ENCODE results near the gene MRPS17.
"Not testable (repeated sequence)": the region's sequence is repeated elsewhere in the genome, so short reads cannot be mapped to it uniquely, and the experiment has no call there.

The MRPS17 gene

DNA sequence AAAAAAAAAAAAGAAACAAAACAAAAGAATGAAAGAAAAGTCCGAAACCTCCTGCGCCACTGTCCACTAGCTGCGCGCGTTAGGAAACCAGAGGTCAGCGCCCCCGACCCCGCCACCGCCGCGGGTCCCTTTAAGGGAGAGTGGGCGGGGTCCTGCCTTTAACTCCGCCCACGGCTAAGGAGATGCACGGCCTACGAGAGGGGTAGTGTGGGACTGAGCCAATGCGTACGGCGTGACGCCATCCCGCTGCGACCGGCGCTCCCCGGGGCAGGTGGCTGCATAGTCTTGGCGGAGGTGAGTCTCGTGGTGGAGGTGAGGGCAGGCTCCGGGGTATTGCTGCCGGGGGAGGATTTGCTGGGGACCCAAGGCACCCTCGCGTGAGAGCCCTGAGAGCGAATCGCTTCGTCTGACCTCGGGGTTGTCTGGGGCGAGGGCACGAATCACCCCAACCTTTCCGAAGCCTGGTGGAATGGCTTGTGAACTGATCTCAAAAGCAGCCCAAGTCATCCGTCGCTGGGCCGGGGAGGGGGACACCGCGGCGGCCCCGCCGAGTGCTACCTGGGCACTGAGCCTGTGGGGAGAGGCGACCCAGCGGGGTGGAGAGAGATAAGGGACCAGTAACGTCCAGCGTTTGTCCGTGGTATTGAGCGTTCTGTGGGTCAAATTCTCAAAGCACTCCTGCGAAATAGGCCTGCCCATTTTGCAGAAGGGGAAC is at the start of gene MRPS17:
MRPS17 (plus strand) TSS at position 241 of the 715 bp plus-strand sequence. CDS start 1,319 bp downstream, outside the sequence.
- DNase-seq (ENCODE audit: extremely low read depth in 1 of 2, low read depth in 1 of 2), result peak; percentile 81 to 89

DNA sequence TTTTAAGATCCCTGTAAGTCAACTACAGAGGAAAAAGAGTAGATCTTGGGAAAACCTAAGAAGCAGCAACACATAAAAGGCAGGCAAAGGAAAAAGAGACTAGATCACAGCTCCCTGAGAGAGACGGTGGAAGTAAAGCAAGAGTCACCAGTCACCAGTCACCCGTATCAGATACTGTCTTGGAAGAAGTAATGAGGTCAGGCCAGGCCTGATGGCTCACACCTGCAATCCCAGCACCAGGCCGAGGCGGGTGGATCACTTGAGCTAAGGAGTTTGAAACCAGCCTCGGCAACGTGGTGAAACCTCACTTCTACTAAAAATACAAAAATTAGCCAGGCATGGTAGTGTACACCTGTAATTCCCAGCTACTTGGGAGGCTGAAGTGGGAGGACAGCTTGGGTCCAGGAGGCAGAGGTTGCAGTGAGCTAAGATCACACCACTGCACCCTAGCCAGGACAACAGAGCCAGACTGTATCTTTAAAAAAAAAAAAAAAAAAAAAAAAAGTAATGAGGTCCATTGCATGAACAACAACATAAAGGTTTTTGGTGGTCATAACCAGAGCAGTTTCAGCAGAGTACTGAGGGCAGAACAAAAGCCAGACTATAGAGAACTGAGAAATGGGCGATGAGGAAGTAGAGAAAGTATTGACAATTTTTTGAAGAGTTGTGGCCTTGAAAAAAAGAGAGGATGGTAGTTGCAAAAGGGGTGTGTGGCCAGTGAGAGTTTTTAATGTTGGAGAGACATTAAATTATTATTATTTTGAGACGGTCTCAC is 47.5 kb upstream of the MRPS17 start:
- DNase-seq (ENCODE audit: extremely low read depth in 1 of 2, low read depth in 1 of 2), result no peak

DNA sequence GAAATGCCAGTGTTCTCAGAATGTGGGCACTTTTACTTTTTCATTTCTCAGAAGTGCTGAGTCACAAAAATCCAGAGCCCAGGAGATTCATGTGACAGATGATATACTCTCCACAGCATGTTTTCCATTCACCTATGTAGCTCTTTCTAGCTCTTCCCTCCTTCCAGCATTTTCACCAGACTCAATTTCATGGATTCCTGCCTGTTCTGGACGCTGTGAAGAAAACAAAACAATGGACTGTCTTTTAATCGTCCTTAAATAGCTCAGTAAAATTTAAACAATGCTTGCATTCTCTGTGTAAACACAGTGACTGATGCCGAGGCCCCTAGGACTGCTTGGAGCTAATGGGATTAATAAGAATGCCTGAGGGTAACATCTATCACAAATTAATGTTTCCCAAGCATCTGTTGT is 38.9 kb upstream of the MRPS17 start:
- no peak for DNase-seq (ENCODE audit: extremely low read depth in 1 of 2, low read depth in 1 of 2)

DNA sequence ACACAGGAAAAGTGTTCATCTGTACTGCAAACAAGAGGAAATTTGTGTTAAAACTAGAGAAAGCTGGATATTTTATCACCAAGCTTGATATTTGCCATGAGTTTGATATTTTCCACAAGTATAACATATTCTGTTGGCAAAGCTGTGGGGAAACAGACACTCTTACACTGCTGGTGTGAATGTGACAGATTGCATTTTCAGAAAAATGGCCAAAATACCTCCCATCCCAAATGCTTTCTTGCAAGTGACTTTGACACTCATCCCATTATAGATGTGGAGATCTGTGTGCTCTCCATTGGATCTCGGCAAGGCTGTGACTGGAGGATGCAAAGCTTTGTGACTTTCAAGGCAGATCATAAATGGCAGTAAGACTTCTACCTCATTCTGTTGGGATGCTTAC is 33.9 kb upstream of the MRPS17 start:
- DNase-seq (ENCODE audit: extremely low read depth in 1 of 2, low read depth in 1 of 2), result no peak

DNA sequence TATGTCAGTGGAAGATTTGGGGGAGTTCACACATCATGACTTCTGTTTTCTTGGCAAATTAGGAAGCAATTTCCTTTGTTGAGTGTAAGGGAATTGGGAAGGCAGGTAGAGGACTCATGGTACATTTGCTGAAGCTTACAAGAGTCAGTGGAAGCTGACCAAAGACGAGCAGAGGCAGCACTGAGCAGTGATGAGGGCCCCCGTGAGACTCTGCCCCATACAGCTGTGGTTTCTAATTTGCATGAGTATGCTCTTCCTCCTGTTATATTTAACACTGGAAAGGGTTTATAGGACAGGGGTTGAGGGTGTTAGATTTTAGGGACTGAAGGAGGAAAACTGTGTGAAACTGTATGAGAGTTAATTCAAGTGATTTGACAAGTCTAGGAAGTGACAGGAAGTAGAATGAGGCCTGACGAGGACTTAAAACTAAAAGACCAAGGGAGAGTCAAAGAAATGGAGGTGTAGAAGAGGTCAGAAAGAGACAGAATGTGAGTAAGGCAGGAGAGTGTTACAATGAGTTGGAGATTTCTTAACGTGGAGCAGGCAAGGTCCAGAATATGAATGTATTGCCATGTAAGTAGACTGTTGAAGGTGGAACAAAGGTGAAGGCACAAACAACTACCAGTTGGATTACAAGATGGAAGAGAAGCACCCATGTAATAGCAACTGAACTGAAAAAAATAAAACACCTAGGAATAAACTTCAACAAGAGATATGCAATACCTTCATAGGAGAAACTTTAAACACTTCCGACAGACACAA is 23.5 kb upstream of the MRPS17 start:
- no peak for DNase-seq (ENCODE audit: extremely low read depth in 1 of 2, low read depth in 1 of 2)

DNA sequence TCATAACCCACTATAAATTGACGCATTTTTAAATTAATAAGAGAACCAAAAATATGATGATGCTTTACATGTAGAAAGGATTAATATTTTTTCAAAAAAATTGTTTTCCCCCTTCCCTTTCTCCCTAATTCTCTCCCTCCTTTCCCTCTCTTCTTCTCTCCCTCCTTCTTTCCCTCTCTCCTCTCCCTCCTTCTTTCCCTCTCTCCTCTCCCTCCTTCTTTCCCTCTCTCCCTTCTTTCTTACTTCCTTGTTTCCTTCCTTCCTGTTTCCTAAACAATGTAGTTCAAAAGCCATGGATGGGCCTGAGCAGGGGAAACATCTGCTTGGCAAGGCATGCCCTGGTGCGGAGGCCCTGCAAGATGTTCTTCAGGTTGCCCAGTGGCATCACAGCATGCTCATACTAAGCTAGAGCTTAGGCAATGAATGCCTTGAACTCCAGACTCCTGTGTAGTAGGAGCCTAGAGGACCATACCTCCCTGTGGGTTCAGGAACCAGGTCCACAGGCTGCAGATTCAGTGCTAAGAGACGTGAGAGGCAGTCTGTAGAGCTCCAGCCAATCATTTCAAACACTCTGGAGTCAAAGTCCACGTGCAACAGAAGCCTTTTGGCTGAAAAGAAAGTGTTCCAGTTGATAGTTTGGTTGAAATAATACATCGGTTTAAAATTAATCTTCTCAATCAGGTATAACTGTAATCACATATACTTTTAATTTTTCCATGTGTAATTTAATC is 20.1 kb upstream of the MRPS17 start:
- no peak for DNase-seq (ENCODE audit: extremely low read depth in 1 of 2, low read depth in 1 of 2)

DNA sequence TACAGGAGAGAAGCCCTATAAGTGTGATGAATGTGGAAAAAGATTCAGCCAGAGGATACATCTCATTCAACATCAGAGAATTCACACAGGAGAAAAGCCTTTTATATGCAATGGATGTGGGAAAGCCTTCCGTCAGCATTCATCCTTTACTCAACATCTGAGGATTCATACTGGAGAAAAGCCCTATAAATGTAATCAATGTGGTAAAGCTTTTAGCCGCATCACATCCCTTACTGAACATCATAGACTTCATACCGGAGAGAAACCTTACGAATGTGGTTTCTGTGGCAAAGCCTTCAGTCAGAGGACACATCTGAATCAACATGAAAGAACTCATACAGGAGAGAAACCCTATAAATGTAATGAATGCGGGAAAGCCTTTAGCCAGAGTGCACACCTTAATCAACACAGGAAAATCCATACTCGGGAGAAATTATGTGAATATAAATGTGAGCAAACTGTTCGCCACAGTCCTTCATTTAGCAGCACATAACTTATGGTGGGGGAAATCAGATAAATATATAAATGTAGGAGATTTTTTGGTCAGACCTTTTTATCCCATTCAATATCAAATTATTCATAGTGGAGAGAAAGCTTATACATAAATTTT is 12.1 kb upstream of the MRPS17 start:
- DNase-seq (ENCODE audit: extremely low read depth in 1 of 2, low read depth in 1 of 2), result no peak

DNA sequence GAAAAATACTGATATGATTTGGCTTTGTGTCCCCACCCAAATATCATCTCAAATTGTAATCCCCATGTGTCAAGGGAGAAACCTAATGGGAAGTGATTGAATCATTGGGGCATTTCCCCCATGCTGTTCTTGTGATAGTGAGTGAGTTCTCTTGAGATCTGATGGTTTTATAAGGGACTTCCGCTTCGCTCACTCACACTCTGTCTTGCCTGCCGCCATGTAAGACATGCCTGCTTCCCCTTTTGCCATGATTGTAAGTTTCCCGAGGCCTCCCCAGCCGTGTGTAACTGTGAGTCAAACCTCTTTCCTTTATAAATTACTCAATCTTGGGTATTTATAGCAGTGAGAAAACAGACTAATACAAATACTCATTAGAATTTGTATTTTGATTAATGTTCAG is 5.1 kb upstream of the MRPS17 start:
- DNase-seq (ENCODE audit: extremely low read depth in 1 of 2, low read depth in 1 of 2), result no peak

DNA sequence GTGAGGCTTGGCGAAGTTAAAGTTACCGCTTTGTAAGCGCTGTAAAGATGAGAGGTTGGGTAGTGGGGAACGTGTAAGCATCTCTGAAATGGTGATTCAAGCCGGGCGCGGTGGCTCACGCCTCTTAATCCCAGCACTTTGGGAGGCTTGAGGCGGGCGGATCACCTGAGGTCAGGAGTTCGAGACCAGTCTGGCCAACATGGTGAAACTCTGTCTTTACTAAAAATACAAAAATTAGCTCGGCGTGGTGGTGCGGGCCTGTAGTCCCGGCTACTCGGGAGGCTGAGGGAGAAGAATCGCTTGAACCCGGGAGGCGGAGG is 635 bp downstream of the MRPS17 start:
- not testable (repeated sequence) for DNase-seq (ENCODE audit: extremely low read depth in 1 of 2, low read depth in 1 of 2)

DNA sequence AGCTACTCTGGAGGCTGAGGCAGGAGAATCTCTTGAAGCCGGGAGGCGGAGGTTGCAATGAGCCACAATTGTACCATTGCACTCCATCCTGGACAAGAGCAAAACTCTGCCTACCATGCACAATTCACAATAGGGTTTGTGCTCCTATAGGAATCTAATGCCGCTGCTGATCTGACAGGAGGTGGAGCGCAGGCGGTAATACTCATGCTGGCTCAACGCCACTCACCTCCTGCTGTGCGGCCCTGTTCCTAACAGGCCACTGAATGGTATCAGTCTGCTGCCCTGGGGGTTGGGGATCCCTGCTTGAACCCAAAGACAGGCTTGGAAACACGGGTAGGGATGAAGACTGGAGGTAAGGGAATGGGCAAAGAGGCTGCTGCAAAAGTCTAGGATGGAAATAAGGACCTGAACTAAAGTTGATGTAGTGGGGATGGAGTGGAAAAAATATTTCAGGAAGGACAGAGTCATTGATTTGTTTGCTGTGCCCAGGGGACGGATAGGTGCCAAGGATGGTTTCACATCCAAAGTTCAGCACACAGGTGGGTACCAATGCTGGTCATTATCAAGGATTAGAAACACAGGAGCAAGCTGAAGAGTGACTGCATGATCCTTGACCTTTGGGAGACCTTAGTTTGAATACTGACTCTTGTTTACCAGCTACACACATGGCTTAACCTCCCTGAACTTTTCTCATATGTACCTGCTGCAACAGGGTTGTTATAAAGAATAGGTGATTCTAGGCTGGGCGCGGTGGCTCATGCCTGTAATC is 2.2 kb downstream of the MRPS17 start:
- no peak for DNase-seq (ENCODE audit: extremely low read depth in 1 of 2, low read depth in 1 of 2)

DNA sequence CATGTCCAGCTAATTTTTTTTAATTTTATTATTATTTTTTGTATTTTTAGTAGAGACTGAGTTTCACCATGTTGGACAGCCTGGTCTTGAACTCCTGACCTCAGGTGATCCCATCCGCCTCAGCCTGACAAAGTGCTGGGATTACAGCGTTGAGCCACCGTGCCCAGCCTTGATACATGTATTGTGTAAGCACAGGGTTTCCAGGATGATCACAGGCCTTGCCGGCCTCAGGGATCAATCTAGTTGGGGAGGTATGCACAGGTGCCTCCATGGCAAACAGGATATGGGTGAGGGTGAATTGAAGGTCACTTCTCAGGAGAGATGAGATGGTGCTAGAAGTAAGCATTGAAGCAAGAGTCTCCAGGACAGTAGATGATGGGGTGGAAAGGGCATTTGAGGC is 5.5 kb downstream of the MRPS17 start:
- DNase-seq (ENCODE audit: extremely low read depth in 1 of 2, low read depth in 1 of 2), result no peak

DNA sequence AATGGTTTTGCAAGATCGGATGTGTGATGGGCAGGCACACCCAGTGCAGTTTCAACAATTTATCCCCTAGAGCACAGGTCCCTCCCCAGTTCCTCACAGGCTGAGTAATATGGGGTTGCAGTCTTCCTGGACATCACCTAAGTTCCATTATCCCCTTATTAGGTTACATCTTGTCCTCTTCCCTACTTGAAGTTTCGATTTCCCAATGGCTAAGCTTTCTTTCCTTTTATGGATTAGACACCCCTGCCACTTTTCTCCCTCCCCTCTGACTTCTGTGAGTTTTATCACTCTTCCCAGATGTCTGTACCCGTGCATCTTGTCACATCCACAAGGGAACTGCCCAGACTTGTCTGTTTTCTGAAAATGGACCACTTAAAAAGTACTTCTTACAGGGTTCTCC is 10.3 kb downstream of the MRPS17 start:
- no peak for DNase-seq (ENCODE audit: extremely low read depth in 1 of 2, low read depth in 1 of 2)

DNA sequence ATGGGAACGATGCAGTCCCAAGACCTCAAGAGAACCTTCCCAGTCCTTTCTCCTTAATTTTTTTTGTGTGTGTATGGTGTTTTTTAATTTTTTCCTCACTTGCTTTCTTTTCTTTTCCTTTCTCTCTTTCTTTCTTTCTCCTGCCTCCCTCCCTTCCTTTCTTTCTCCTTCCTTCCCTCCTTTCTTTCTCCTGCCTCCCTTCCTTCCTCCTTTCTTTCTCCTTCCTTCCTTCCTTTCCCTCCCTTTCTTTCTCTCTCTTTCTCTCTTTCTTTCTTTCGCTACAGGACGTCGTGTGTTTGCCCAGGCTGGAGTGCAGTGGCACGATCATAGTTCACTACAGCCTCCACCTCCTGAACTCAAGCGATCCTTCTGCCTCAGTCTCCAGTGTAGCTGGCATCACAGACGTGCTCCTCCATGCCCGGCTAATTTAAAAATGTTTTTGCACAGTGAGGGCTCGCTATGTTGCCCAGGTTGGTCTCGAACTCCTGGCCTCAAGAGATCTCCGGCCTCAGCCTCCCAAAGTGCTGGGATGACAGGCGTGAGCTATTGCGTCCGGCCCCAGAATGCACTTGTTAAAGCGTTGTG is 12.0 kb downstream of the MRPS17 start:
- DNase-seq (ENCODE audit: extremely low read depth in 1 of 2, low read depth in 1 of 2), result no peak

DNA sequence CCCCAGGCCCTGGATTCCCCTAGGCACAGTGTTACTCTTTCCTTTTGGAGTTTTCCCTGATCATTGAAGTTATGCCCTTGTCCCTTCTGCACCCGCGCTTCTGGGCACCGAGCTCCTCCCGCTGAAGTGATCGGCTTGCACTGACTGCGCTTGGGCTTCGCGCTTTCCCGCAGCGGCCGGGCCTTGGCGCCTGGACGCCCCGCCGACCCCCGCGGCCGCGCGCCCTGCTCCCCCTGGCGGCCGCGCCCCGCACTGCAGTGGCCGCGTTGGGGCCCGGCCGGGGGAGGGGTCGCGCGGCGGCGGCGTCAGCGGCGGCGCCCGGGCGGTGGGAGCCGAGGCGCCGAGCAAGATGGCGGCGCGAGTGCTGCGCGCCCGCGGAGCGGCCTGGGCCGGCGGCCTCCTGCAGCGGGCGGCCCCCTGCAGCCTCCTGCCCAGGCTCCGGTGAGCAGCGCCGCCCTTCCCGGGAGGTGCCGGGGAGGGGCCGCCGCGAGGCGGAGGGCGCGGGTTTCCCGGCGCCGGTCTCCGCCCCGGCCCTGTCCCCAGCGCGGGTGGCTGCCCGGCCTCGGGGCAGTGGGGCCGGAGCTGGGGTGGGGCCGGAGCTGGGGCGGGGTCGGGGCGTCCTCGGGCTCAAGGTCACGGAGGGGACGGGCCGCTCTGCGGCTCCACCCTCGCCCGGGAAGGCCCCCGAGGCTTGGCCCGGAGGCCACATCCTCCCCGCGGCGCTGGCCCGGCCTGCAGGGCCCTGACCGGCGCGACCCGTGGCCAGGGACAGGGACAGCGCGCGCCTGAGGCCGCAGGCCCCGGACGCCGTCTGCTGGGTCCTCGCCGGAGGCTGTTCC is 12.8 kb downstream of the MRPS17 start, which contains the start of gene NIPSNAP2:
NIPSNAP2 (plus strand) TSS at position 325 of the 839 bp plus-strand sequence; CDS start at position 350, 25 bp downstream.
- DNase-seq (ENCODE audit: extremely low read depth in 1 of 2, low read depth in 1 of 2), result peak in 1 of 2 donors; percentile 45

DNA sequence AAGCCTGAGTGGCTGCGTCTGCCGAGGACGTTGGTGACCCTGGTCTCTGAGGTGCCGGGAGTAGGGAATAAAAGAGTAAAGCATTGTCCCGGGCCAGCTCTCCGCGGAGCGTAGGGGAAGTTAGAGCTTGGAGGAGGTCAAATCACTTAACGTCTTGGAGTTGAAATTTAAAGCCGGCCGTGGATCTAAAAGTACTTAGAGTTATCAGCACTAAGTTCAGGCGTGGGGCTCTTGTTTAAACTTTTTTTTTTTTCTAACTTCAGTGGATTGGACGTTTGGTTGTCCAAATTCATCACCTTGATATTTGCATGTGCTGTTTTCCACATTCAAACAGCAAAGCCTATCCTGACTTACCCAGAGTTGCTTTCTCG is 13.4 kb downstream of the MRPS17 start:
- no peak for DNase-seq (ENCODE audit: extremely low read depth in 1 of 2, low read depth in 1 of 2)

DNA sequence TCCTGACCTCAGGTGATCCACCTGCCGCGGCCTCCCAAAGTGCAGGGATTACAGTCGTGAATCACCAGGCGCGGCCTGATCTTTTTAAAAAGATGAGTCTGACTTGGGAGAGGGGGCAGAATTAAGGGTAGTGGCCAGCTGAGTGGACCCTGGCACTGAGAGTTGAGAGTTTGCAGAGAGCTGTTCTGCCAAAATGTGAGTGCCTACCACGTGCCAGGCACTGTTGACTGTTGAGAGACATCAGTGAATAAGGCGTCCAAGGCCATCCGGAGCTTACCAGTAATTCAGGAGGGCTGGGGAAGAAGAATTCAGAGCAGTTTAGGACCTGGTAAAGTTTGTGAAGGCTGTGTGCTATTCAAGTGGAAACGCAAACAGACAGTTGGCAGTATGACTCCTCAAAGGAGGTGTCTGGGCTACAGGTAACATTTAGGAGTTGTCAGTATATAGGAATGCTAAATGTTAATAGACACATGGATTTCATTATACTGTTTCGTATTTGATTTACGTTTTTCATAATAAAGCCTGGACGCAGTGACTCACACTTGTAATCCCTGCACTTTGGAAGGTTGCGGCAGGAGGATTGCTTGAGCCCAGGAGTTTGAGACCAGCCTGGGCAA is 14.2 kb downstream of the MRPS17 start:
- no peak for DNase-seq (ENCODE audit: extremely low read depth in 1 of 2, low read depth in 1 of 2)

DNA sequence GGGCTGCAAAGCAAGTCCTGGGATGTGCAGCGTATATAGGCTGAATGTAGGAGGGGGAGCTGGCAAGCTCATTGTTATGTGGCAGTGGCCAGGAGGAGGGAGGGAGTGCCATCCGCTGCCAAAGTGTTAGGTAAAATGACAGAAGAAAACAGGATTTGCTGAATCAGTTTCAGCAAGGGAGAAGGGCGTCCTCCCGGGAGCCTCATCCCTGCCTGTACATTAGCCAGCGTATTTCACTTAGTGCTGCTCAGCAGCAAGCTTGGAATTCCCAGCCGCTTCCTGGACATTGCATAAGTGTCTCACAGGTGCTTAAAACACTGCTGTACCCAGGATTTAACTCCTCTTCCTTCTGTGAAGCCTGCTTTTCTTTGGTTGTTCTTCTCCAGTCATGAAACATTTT is 15.2 kb downstream of the MRPS17 start:
- no peak for DNase-seq (ENCODE audit: extremely low read depth in 1 of 2, low read depth in 1 of 2)

DNA sequence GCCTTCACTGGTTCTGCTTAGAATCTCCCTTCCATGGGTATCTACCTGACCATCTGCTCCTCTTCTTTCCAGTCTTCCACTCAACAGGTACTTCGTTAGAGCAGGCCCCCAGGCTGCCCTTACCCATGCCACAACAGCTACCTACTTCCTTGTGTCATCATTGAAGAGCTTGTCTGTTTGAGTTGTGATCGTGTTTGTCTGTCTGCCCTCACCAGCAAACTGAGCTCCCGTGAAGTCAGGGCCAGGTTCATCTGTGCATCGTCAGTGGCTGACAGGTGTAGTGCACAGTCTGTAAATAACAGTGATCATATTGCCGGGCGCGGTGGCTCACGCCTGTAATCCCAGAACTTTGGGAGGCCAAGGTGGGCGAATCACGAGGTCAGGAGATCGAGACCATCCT is 17.7 kb downstream of the MRPS17 start:
- no peak for DNase-seq (ENCODE audit: extremely low read depth in 1 of 2, low read depth in 1 of 2)
